HCT116 (cell line): ENCODE measurements around the gene TMEM131.

Experiments used
- CTCF ChIP-seq, 3 experiments: fragments of 200-600 bp in 1 of 3; sonication (generic) in 1 of 3; IDR thresholded peaks in 2 of 3; conservative IDR thresholded peaks in 1 of 3; 2 replicates each; pipeline ENCODE4 v1.5.1; 2012 to 2017; ENCODE audit warnings: low read depth in 2 of 3, low read length in 2 of 3, antibody characterized with exemption in 1 of 3, borderline replicate concordance in 1 of 3, control low read depth in 1 of 3, mild to moderate bottlenecking in 1 of 3, mixed read lengths in 1 of 3, mixed run types in 1 of 3, moderate library complexity in 1 of 3; ENCODE audit not compliant: insufficient read depth in 1 of 3
- ZNF274 ChIP-seq: fragments of 200-500 bp; sonication (Bioruptor generic); IDR thresholded peaks from 2 replicates; pipeline ENCODE4 v1.6.1; 2014; ENCODE audit warnings: mild to moderate bottlenecking, low read depth, low read length, inconsistent platforms

GRCh38 chr2:97736608-97737330, 259.0 kb downstream of the TMEM131 start:
- no peak for TF ChIP-seq CTCF (IDR thresholded peaks at IDR 0.05 in 2 of 3, conservative IDR thresholded peaks at IDR 0.05 in 1 of 3; ENCODE audit: borderline replicate concordance in 1 of 3, insufficient read depth in 1 of 3, low read depth in 2 of 3, low read length in 2 of 3)
- TF ChIP-seq ZNF274, result no peak
